GM06990 (cell line): ENCODE measurements around the gene ELN.

Source experiments
- DNase-seq: peaks from one replicate; pipeline ENCODE4 v3.0.0-alpha.2; 2011; ENCODE audit not compliant: insufficient read length; ENCODE audit errors: extremely low read depth
- H3K27me3 ChIP-seq: replicated peaks from 2 replicates; pipeline ENCODE4 v1.6.0; 2011; ENCODE audit warnings: low read length; ENCODE audit not compliant: control insufficient read depth, insufficient read depth
- H3K36me3 ChIP-seq: 2 replicates; pipeline ENCODE4 v1.5.1; 2011; ENCODE audit warnings: low read length; ENCODE audit not compliant: control insufficient read depth, insufficient read depth
- H3K4me3 ChIP-seq: replicated peaks from 2 replicates; pipeline ENCODE4 v1.5.1; 2011; ENCODE audit warnings: low read depth, mild to moderate bottlenecking, control low read depth, low read length
- TF ChIP-seq, protein P1 (sequence below): IDR thresholded peaks from 2 replicates; pipeline ENCODE4 v1.5.1; 2011; ENCODE audit warnings: low read length, control low read depth, mild to moderate bottlenecking, inconsistent platforms; ENCODE audit not compliant: insufficient read depth, poor library complexity, severe bottlenecking

Gene ELN

GRCh38 chr7:74059681-74060588, 32.0 kb downstream of the ELN start:
- Histone ChIP-seq H3K4me3 (no peak overlapping the region), H3K27me3 (no peaks in the 10 kb centered on the region; the same call in 1 of the 2 replicates), H3K36me3 (no peaks in the 10 kb centered on the region)
- DNase-seq = no peak
- TF ChIP-seq, protein P1, sequence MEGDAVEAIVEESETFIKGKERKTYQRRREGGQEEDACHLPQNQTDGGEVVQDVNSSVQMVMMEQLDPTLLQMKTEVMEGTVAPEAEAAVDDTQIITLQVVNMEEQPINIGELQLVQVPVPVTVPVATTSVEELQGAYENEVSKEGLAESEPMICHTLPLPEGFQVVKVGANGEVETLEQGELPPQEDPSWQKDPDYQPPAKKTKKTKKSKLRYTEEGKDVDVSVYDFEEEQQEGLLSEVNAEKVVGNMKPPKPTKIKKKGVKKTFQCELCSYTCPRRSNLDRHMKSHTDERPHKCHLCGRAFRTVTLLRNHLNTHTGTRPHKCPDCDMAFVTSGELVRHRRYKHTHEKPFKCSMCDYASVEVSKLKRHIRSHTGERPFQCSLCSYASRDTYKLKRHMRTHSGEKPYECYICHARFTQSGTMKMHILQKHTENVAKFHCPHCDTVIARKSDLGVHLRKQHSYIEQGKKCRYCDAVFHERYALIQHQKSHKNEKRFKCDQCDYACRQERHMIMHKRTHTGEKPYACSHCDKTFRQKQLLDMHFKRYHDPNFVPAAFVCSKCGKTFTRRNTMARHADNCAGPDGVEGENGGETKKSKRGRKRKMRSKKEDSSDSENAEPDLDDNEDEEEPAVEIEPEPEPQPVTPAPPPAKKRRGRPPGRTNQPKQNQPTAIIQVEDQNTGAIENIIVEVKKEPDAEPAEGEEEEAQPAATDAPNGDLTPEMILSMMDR = no peak

DNA sequence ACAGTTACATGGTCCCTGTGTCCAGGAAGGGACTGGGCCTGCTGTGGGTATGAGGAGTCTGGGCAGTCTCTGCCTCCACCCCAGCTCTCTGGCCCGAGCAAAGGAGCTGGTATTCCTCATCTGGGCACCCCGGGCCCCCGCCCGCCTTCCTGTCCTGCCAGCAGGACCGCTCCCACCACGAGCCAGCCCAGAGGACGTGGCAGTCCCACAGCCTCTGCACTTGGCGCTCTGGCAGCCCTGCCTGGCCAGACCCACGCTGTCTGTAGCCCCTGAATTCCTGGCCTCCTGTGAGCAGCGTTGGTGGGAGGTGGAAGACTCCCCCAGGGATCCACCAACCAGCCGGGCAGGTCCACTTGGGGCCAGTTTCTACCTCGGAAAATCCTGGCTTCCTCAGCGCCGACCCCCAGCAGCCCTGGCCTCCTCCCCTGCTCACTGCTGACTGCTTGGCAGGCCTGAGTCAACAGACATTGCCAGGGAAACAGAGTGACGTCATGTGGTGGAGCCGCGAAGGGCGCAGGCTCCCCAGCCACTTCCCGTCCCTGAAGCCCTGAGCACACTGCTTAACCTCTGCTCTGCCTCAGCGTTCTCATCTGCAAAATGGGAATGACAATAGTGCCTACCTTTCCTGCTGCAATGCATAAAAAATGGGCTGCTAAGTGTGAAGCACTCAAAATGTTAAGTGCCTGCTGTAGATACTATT, 34.0 kb downstream of the ELN start:
- H3K27me3 ChIP-seq = no peaks in the 10 kb centered on the region; the same call in 1 of the 2 replicates
- no peak overlapping the region for H3K4me3 ChIP-seq
- TF ChIP-seq, protein P1 = no peak
- peak; percentile 78 for DNase-seq
- no peaks in the 10 kb centered on the region for H3K36me3 ChIP-seq

- no peak overlapping the region for H3K4me3 ChIP-seq
- DNase-seq = no peak
- H3K27me3 ChIP-seq = no peaks in the 10 kb centered on the region
- H3K36me3 ChIP-seq = no peaks in the 10 kb centered on the region
- TF ChIP-seq, protein P1 = no peak
These were observed 35.3 kb downstream of the ELN start for GRCh38 chr7:74063223-74063641.

- DNase-seq = no peak
- TF ChIP-seq, protein P1 = no peak
- Histone ChIP-seq H3K36me3 (no peaks in the 10 kb centered on the region), H3K4me3 (no peak overlapping the region), H3K27me3 (no peaks in the 10 kb centered on the region)
These were observed 35.7 kb downstream of the ELN start for GRCh38 chr7:74063646-74064045.

GRCh38 chr7:74064696-74065095, 36.7 kb downstream of the ELN start:
- H3K36me3 ChIP-seq = no peaks in the 10 kb centered on the region
- DNase-seq = no peak
- no peaks in the 10 kb centered on the region for H3K27me3 ChIP-seq
- TF ChIP-seq, protein P1 = no peak
- H3K4me3 ChIP-seq = no peak overlapping the region
